T1000 (cell line): ENCODE data around the gene TRIO.
"Not testable (repeated sequence)": the region's sequence is repeated elsewhere in the genome, so short reads cannot be mapped to it uniquely, and the experiment has no call there.

Experiments used
- DNase-seq: peaks from one replicate; lab custom pipeline; 2025; ENCODE audit warnings: mixed read lengths; lab: John Stamatoyannopoulos, UW

Gene TRIO

GRCh38 chr5:14186059-14186830 is 43.1 kb downstream of the TRIO start:
- DNase-seq: no peak

GRCh38 chr5:14187157-14187556 is 44.0 kb downstream of the TRIO start:
- no peak for DNase-seq

GRCh38 chr5:14187660-14188059 is 44.5 kb downstream of the TRIO start:
- DNase-seq: no peak

DNA sequence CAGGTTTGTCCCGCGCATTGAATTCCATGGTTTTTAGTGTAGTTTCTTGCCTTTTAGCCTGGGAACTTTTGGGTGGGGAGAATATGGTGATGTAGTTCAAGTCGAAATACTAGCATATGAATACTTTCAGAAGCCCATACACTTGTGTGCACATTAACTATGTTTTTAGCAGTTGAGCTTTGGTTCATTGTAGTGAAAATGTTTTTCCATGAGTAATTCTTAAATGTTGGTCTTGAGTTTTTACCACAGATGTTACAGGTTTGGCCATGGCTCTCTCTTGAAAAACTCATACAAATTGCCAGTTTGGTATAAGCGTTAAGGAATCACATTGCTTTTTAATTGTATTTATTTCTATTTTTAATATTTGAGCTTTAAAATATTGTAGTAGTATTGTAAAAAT is 45.6 kb downstream of the TRIO start:
- no peak for DNase-seq

GRCh38 chr5:14189680-14190079 is 46.5 kb downstream of the TRIO start:
- DNase-seq: no peak

DNA sequence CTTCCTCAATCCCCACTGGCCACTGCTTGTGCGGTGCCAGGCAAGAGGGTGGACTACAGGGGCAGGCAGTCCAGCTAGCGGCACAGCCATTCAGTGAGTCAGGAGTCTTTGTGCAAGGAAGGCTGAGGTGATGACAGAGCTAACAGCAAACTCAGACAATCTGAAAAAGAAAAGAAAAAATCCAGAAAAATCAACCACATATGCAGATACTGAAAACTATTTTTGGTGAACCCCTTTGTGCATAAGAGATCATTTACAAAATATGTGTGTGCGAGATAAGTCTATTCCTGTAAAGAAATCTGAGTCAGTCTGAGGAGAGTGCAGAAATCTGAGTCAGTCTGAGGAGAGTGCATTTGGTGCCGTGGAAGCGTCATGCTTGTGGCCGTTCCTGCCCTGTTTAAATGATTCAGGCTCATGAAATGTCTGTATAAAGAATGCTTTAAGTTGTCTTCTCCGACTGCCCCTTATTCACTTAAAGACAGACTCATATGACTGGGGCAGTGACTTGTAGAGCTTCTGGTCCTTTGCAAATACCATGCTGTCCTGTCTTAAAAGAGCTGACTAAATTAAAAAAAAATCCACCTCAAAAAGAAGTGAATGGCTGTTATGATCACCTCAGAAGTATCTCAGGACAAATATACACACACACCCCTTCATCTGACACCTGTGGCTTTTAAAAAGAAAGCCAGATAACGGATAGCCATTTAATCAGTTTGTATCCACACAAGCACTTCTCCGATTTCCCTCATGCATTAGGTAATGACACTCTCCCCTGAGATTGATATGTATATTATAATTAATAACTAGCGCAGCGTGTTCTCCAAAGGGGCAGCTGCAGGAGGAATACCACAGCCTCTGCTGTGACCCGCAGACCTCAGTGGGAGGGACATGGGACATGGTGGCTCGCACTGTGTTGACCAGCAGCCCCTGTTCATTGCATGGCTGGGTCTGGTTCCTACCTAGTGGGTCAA is 47.3 kb downstream of the TRIO start:
- peak; percentile 33 for DNase-seq

DNA sequence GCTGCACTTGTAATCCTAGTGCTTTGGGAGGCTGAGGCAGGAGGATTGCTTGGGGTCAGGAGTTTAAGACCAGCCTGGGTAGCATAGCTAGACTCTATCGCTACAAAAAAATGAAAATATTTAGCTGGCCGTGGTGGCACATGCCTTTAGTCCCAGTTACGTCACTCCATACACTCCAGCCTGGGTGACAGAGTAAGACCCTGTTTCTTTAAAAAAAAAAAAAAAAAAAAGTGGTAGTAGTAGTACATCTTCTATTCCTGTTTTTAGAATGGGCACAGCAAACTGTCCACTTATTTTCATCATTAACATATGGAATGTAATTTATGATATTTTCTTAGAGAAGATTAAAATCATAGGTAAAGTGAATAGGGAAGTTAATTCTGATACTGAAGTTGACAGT is 48.2 kb downstream of the TRIO start:
- no peak for DNase-seq

DNA sequence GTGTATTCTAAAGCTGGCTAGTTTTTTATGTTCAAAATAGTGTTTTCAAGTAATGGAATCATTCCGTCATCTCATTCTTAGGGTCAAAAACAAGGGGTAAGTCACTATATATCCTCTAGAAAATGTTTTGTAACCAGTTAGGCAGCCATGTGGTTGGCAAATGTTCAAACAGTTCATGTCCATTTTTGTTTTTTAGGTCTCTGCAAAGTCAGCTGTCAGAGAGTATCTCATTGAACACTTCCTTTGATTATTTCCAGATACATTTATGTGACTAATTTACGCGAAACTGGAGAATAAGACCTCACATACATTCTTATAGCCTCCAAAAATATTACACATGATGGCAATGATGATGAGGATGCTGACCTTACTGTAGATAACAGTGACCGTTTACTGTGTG is 50.4 kb downstream of the TRIO start:
- no peak for DNase-seq

DNA sequence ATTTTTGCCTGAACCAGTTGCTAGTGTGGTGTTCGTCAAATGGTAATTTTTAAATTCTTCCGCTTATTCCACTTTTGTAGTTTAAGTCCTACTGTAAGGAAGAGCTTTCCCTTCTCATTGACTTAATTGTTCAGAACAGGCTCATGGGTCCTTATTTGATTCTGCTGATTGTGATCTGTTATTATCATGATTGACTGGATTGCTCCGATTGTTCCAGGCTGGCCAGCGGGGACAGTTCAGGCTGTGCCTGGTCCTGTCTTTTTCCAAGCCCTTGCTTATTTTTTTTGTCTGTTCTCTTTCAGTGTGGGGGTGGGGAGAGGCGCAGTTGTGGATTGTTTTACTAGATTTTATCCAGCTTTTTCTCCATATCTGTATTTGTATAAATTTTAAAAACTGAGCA is 52.4 kb downstream of the TRIO start:
- no peak for DNase-seq

DNA sequence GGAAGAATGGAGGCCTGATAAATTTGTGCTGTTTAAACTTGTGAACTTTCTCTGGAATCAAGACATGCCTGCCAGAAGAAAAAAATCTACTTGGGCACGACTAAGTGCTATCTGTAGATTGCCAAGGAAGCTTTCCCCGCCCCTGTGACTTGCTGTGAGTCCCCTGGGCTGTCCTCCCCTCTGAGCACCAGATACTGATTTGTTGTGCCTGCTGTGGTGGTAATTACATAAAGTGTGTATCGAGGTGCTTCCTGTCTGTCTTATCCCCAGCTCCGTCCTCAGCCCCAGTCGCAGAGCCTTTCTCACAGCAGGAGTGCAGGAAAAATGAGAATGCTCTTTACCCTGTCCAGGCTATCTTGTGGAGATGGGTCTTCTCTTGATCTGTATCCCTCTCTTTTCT is 53.9 kb downstream of the TRIO start:
- no peak for DNase-seq

- DNase-seq: no peak
These were observed 56.8 kb downstream of the TRIO start for GRCh38 chr5:14199902-14200301.

GRCh38 chr5:14200312-14200990 is 57.3 kb downstream of the TRIO start:
- DNase-seq: no peak

DNA sequence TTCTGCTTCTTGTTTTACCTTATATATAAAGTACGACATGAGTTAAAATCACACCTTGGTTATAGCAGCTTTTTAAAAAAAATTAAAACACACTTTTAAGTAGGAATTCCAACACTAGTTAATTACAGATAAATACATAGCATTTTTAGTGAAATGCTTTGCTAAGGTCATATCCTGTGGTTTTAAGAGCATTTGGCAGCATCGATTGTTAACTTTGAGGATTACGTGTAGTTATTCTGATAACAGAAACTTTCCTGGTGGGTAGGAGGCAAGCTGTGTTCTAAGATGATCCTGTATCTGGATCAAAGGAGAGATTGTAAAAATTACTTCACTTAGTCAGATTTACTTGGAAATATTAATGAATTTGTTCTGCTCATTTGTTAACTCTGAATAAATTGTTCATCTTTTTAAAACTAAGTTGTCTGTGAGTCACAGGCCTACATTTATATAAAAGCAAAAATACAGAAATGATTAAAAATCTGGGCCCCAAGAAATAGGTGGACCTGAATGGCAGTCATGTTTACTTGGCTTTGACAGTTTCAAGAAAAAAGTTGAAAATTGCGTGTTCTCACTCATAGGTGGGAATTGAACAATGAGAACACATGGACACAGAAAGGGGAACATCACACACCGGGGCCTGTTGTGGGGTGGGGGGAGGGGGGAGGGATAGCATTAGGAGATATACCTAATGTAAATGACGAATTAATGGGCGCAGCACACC is 58.3 kb downstream of the TRIO start:
- no peak for DNase-seq

GRCh38 chr5:14202462-14202861 is 59.3 kb downstream of the TRIO start:
- DNase-seq: no peak

- DNase-seq: no peak
These were observed 61.0 kb downstream of the TRIO start for GRCh38 chr5:14204011-14204670.

- no peak for DNase-seq
These were observed 61.7 kb downstream of the TRIO start for GRCh38 chr5:14204785-14205321.

- DNase-seq: no peak
These were observed 63.0 kb downstream of the TRIO start for GRCh38 chr5:14206028-14206725.

- DNase-seq: not testable (repeated sequence)
These were observed 64.3 kb downstream of the TRIO start for GRCh38 chr5:14207428-14207827.

DNA sequence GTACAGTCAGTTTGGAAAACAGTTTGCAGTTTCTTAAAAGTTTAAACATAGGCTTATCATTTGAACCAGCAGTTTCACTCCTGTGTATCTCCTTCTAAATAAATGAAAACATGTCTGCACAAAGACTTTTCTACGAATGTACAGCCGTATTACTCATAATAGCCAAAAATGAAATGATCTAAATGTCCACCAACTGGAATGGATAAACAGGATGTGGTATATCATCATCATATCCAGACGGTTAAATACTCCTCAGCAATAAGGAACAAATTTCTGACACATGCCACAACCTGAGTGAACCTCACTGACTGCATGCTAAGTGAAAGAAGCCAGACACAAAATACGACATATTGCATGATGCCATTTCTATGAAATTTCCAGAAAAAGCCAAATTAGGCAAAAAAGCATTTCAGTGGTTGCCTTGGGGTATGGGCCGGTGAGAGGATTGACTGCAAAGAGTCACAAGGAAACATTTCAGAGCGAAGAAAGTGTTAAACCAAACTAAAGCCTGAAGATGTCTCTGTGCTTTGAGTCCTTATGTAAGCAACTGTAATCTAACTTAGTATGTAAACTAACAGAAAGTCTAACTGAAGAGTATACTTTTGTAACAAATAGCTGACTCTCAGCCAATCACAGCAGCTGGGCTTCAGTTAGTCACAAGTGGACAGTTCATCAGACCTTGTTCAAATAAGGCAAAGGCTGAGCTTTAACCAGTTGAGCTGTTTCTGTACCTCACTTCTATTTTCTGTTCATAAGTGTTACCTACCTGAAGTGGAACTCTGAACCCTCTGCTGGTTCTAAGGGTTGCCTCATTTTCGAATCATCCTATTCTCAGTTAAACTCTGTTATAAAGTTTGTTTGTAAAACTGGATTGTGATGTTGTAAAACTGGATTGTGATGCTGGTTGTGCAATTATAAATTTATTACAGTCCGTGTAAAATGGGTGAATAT is 65.2 kb downstream of the TRIO start:
- no peak for DNase-seq
